Bronchial epithelial cell (primary cell): ENCODE results near the gene TSACC. TPM values are rescaled to one million over a fixed set of nuclear protein-coding genes. Genes with fewer than 3 reads are reported as not detected.

Experiments
- DNase-seq: peaks from one replicate; pipeline ENCODE4 v3.0.0-alpha.2; 2010; ENCODE audit warnings: low read depth
- FAIRE-seq: peaks from 2 replicates; lab custom pipeline; 2011; peaks lifted over from hg19 to GRCh38; lab: Jason Lieb, UNC
- H3K27me3 ChIP-seq: 2 replicates; pipeline ENCODE4 v1.5.1; 2011; ENCODE audit warnings: low read length; ENCODE audit not compliant: control insufficient read depth, insufficient read depth
- H3K36me3 ChIP-seq: 2 replicates; pipeline ENCODE4 v1.5.1; 2011; ENCODE audit warnings: low read length; ENCODE audit not compliant: control insufficient read depth, insufficient read depth
- H3K4me3 ChIP-seq: 2 replicates; pipeline ENCODE4 v1.5.1; 2011; ENCODE audit warnings: mild to moderate bottlenecking, low read depth, low read length, control low read depth
- CTCF ChIP-seq: IDR thresholded peaks from 2 replicates; pipeline ENCODE4 v1.5.1; 2011; ENCODE audit warnings: mild to moderate bottlenecking, moderate library complexity, low read length, control low read depth, inconsistent platforms; ENCODE audit not compliant: insufficient read depth, severe bottlenecking
- total RNA-seq: library from RNA; depleted of rRNA; stranded (reverse); fragments of >200 nt; gene quantifications from 2 replicates; pipeline ENCODE4 v1.2.1, GENCODE V29; 2014

TSACC gene
- total RNA-seq, 1 donor from 2014 or later, result not detected

GRCh38 chr1:156388174-156389137, 50.1 kb downstream of the TSACC start:
- TF ChIP-seq CTCF, result no peak
- H3K4me3 ChIP-seq, result no peak overlapping the region
- no peaks in the 10 kb centered on the region for H3K36me3 ChIP-seq
- peaks cover 31% of the 10 kb centered on the region for H3K27me3 ChIP-seq
- FAIRE-seq (no peak), DNase-seq (no peak)

- TF ChIP-seq CTCF, result no peak
- H3K36me3 ChIP-seq, result no peaks in the 10 kb centered on the region
- H3K27me3 ChIP-seq, result peaks cover 31% of the 10 kb centered on the region
- no peak for FAIRE-seq
- no peak overlapping the region for H3K4me3 ChIP-seq
- DNase-seq, result no peak
These were observed 51.0 kb downstream of the TSACC start for GRCh38 chr1:156389311-156389710.

GRCh38 chr1:156390469-156391365, 52.4 kb downstream of the TSACC start:
- FAIRE-seq (no peak), DNase-seq (no peak)
- Histone ChIP-seq H3K36me3 (no peaks in the 10 kb centered on the region), H3K4me3 (no peak overlapping the region), H3K27me3 (peaks cover 31% of the 10 kb centered on the region)
- TF ChIP-seq CTCF, result no peak

- no peak for TF ChIP-seq CTCF
- peaks cover 30% of the 10 kb centered on the region for H3K27me3 ChIP-seq
- H3K4me3 ChIP-seq, result no peak overlapping the region
- FAIRE-seq (no peak), DNase-seq (no peak)
- H3K36me3 ChIP-seq, result no peaks in the 10 kb centered on the region
These were observed 53.0 kb downstream of the TSACC start for GRCh38 chr1:156391366-156391677.

- Histone ChIP-seq H3K27me3 (peaks cover 28% of the 10 kb centered on the region), H3K36me3 (no peaks in the 10 kb centered on the region), H3K4me3 (no peak overlapping the region)
- FAIRE-seq (no peak), DNase-seq (no peak)
- no peak for TF ChIP-seq CTCF
These were observed 53.4 kb downstream of the TSACC start for GRCh38 chr1:156391701-156392100.
